HG03139 (cell line): ENCODE data around the gene SOSTDC1.
"Not testable (repeated sequence)": the region's sequence is repeated elsewhere in the genome, so short reads cannot be mapped to it uniquely, and the experiment has no call there.

Source experiments
- ATAC-seq: cut with Tn5 transposase; IDR thresholded peaks from one replicate; pipeline ENCODE4 v1.9.1; 2021; ENCODE audit not compliant: unreplicated experiment

SOSTDC1 gene

GRCh38 chr7:16463520-16463919 is 2.0 kb downstream of the SOSTDC1 start:
- ATAC-seq = no peak

- no peak for ATAC-seq
Observed at GRCh38 chr7:16462431-16462889, 3.1 kb downstream of the SOSTDC1 start.

- no peak for ATAC-seq
Observed at GRCh38 chr7:16460789-16461493, 4.6 kb downstream of the SOSTDC1 start.

- not testable (repeated sequence) for ATAC-seq
Observed at GRCh38 chr7:16456303-16456702, 9.2 kb downstream of the SOSTDC1 start.

GRCh38 chr7:16455591-16455990 is 9.9 kb downstream of the SOSTDC1 start:
- ATAC-seq = no peak

- ATAC-seq = no peak
Observed at GRCh38 chr7:16450366-16450765, 15.2 kb downstream of the SOSTDC1 start.

- ATAC-seq = no peak
Observed at GRCh38 chr7:16447876-16448275, 17.7 kb downstream of the SOSTDC1 start.

GRCh38 chr7:16446508-16446907 is 19.0 kb downstream of the SOSTDC1 start:
- ATAC-seq = no peak

- ATAC-seq = not testable (repeated sequence)
Observed at GRCh38 chr7:16443871-16444270, 21.7 kb downstream of the SOSTDC1 start.

GRCh38 chr7:16438988-16439387 is 26.6 kb downstream of the SOSTDC1 start:
- ATAC-seq = no peak

GRCh38 chr7:16436306-16436705 is 29.2 kb downstream of the SOSTDC1 start:
- no peak for ATAC-seq

GRCh38 chr7:16433568-16434122 is 31.9 kb downstream of the SOSTDC1 start:
- ATAC-seq = no peak

GRCh38 chr7:16432425-16432731 is 33.2 kb downstream of the SOSTDC1 start:
- ATAC-seq = no peak

- no peak for ATAC-seq
Observed at GRCh38 chr7:16431646-16432424, 33.7 kb downstream of the SOSTDC1 start.

- no peak for ATAC-seq
Observed at GRCh38 chr7:16430133-16430532, 35.4 kb downstream of the SOSTDC1 start.

- ATAC-seq = no peak
Observed at GRCh38 chr7:16428672-16429071, 36.9 kb downstream of the SOSTDC1 start.

GRCh38 chr7:16428182-16428581 is 37.4 kb downstream of the SOSTDC1 start:
- ATAC-seq = no peak

GRCh38 chr7:16423761-16424160 is 41.8 kb downstream of the SOSTDC1 start:
- no peak for ATAC-seq

- no peak for ATAC-seq
Observed at GRCh38 chr7:16422917-16423316, 42.6 kb downstream of the SOSTDC1 start.

GRCh38 chr7:16422103-16422435 is 43.5 kb downstream of the SOSTDC1 start:
- no peak for ATAC-seq

- ATAC-seq = peak; percentile 28
Observed at GRCh38 chr7:16421333-16422102, 44.0 kb downstream of the SOSTDC1 start, which contains the start of gene CRPPA. Gene CRPPA (minus strand): TSS chr7:16421538. CDS start chr7:16421322, 216 bp downstream.
